ENCODE measurements around the gene GREB1. TPM values are rescaled to one million over a fixed set of nuclear protein-coding genes. Genes with fewer than 3 reads are reported as not detected.

The GREB1 gene
- total and polyA plus RNA-seq, 2 of the 13 experiments (the other 11 are each of a cell fraction or from before 2014, with no cell fraction given) = 31.3 to 61.2 TPM

DNA sequence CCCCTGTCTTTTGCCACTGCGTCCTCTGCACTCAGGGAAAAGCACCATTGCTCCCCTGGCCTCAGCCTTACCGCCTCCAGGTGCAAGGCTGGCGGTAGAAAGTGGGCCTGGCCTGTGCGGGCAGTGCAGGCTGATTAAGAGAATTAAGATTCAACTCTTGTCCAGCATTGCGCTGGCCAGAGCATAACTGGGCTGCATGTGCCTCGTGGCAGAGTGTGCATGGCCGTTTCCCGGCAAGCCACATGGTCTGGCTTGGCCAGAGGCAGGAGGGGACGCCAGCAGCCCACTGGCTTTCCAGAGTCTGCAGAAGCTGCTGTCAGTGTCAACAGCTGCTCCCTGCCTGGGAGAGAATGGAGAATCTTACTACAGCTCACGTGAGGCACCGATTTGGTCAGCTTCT is 123.8 kb downstream of the GREB1 start:
- BruUV-seq (replicated peaks) = no TSS peak
- no peak for DNase-seq (ENCODE audit: low spot score)

DNA sequence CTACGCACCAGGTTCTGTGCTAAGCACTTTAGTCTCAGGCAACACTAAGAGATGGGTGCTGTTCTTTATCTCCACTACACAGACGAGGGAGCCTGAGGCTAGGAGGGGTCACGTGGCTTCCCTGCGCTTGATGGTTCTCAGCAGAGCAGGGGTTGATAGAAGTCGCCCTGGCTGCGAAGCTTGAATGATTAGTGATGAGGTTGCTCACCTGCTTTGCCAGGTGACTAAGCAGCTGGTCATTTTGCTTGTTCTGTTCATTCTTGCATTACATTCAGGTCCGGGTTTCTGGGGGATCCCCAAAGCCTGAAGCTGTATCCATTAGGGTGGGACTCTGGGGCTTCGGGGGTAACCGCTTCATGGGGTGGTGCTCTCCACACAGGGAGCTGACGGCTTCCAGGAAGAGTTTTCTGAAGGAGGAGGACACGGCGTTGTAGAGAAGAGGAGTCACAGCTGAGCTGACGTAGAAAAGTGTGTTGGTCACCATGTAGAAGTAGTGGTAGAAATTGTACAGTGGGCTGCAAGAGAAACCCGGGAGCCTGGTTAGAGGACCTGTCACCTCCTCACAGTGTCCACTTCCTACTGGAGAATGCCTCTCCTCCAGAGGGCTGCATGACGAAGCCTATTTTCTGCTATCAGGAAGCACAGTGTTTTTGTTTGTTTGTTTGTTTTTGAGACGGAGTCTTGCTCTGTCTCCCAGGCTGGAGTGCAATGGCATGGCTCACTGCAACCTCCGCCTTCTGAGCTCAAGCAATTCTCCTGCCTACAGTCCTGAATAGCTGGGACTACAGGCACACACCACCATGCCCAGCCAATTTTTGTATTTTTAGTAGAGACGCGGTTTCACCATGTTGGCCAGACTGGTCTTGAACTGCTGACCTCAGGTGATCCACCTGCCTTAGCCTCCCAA is 124.6 kb downstream of the GREB1 start:
- Histone ChIP-seq H3K9me3 (ENCODE audit: low read length) (peaks cover 8% of the 10 kb centered on the region), H3K36me3 (replicated peaks in 1 of 2; ENCODE audit: control insufficient read depth in 1 of 2, insufficient read depth in 2 of 2, low read length in 2 of 2) (no peaks in the 10 kb centered on the region), H3K27ac (ENCODE audit: extremely low read length, insufficient read depth, low read length) (no peak overlapping the region), H3K4me2 (ENCODE audit: low read depth, low read length) (no peak overlapping the region), H3K4me3 (replicated peaks in 1 of 3; ENCODE audit: insufficient read depth in 1 of 3, low read depth in 2 of 3, low read length in 3 of 3) (no peak overlapping the region), H3K4me1 (ENCODE audit: insufficient read depth, low read length) (peaks cover 19% of the 10 kb centered on the region), H3K9ac (ENCODE audit: insufficient read depth, low read depth, low read length) (no peak overlapping the region), H3K27me3 (ENCODE audit: control insufficient read depth in 1 of 2, insufficient read depth in 2 of 2, low read length in 2 of 2) (peaks cover 8 to 58% of the 10 kb centered on the region in 2 experiments; a peak in 4 of 5 replicates), H2AFZ (ENCODE audit: low read length) (no peak overlapping the region), H3K79me2 (ENCODE audit: insufficient read depth, low read length) (no peaks in the 10 kb centered on the region), H4K20me1 (ENCODE audit: insufficient read depth, low read length) (no peaks in the 10 kb centered on the region)
- in situ Hi-C loops (cut with HindIII; ENCODE audit: extremely low pct_ligation_motif_present, low pct_unique_long_range_greater_than_20kb) (no loop called here), intact Hi-C loops (cut with micrococcal nuclease; ENCODE audit: unreplicated experiment) (no loop called here)
- 57% methylated on average over 19 of the region's 19 CpGs for WGBS (ENCODE audit: low lambda C conversion rate)
- FAIRE-seq (no peak), ATAC-seq (no peak), DNase-seq (ENCODE audit: low spot score) (no peak)
- BruUV-seq (replicated peaks) = no TSS peak
- ChIA-PET POLR2A (no interaction called here), CTCF (ENCODE audit: low intra/inter-chr PET ratio, low total read pairs) (no interaction called here)
- no peak for TF ChIP-seq ZNF567 (CRISPR knock-in tag; IDR thresholded peaks at IDR 0.05; ENCODE audit: borderline replicate concordance)
- no peak for TF ChIP-seq ZNF160 (CRISPR knock-in tag; IDR thresholded peaks at IDR 0.05)
- TF ChIP-seq RFXANK (CRISPR knock-in tag; IDR thresholded peaks at IDR 0.05) = no peak
- TF ChIP-seq ERF (CRISPR knock-in tag; IDR thresholded peaks at IDR 0.05) = no peak
- TF ChIP-seq MAZ (IDR thresholded peaks at IDR 0.05; ENCODE audit: borderline replicate concordance, low read depth, low read length) = no peak
- TF ChIP-seq MAZ (CRISPR knock-in tag; IDR thresholded peaks at IDR 0.05; ENCODE audit: low read depth) = no peak
- no peak for TF ChIP-seq ZC3H4 (CRISPR knock-in tag; IDR thresholded peaks at IDR 0.05; ENCODE audit: borderline replicate concordance)

More for the DNA sequence above, 123.8 kb downstream of the GREB1 start:
- Histone ChIP-seq H4K20me1 (ENCODE audit: insufficient read depth, low read length) (no peaks in the 10 kb centered on the region), H3K36me3 (replicated peaks in 1 of 2; ENCODE audit: control insufficient read depth in 1 of 2, insufficient read depth in 2 of 2, low read length in 2 of 2) (no peaks in the 10 kb centered on the region), H3K27ac (ENCODE audit: extremely low read length, insufficient read depth, low read length) (no peak overlapping the region), H3K4me2 (ENCODE audit: low read depth, low read length) (no peak overlapping the region), H3K4me3 (replicated peaks in 1 of 3; ENCODE audit: insufficient read depth in 1 of 3, low read depth in 2 of 3, low read length in 3 of 3) (no peak overlapping the region), H2AFZ (ENCODE audit: low read length) (no peak overlapping the region), H3K27me3 (ENCODE audit: control insufficient read depth in 1 of 2, insufficient read depth in 2 of 2, low read length in 2 of 2) (peaks cover 7 to 60% of the 10 kb centered on the region in 2 experiments; a peak in 4 of 5 replicates), H3K9me3 (ENCODE audit: low read length) (peaks cover under 1% of the 10 kb centered on the region; the same call in 1 of the 2 replicates), H3K9ac (ENCODE audit: insufficient read depth, low read depth, low read length) (no peak overlapping the region), H3K4me1 (ENCODE audit: insufficient read depth, low read length) (peaks cover 19% of the 10 kb centered on the region), H3K79me2 (ENCODE audit: insufficient read depth, low read length) (no peaks in the 10 kb centered on the region)
- TF ChIP-seq WIZ (CRISPR knock-in tag; IDR thresholded peaks at IDR 0.05) (no peak), KLF6 (CRISPR knock-in tag; IDR thresholded peaks at IDR 0.05) (no peak)
- TF ChIP-seq, protein P1, sequence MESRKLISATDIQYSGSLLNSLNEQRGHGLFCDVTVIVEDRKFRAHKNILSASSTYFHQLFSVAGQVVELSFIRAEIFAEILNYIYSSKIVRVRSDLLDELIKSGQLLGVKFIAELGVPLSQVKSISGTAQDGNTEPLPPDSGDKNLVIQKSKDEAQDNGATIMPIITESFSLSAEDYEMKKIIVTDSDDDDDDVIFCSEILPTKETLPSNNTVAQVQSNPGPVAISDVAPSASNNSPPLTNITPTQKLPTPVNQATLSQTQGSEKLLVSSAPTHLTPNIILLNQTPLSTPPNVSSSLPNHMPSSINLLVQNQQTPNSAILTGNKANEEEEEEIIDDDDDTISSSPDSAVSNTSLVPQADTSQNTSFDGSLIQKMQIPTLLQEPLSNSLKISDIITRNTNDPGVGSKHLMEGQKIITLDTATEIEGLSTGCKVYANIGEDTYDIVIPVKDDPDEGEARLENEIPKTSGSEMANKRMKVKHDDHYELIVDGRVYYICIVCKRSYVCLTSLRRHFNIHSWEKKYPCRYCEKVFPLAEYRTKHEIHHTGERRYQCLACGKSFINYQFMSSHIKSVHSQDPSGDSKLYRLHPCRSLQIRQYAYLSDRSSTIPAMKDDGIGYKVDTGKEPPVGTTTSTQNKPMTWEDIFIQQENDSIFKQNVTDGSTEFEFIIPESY (CRISPR knock-in tag; IDR thresholded peaks at IDR 0.05) = 0 out of 2 replicates have a peak, but pooled peaks have one; percentile 31
- ChIA-PET CTCF (ENCODE audit: low intra/inter-chr PET ratio, low total read pairs) (no interaction called here), POLR2A (no interaction called here)
- no peak for FAIRE-seq
- ATAC-seq = peak; percentile 14
- 47% methylated on average over 9 of the region's 11 CpGs for WGBS (ENCODE audit: low lambda C conversion rate)
- intact Hi-C loops (cut with micrococcal nuclease; ENCODE audit: unreplicated experiment) (no loop called here), in situ Hi-C loops (cut with HindIII; ENCODE audit: extremely low pct_ligation_motif_present, low pct_unique_long_range_greater_than_20kb) (no loop called here)

Data from HepG2 (cell line).